Fibroblast of the aortic adventitia (primary cell): ENCODE data around the gene SUCLG2. TPM values are rescaled to one million over a fixed set of nuclear protein-coding genes. Genes with fewer than 3 reads are reported as not detected.

Experiments used
- DNase-seq: peaks from one replicate; pipeline ENCODE4 v3.0.0-alpha.2; 2010; ENCODE audit warnings: low read depth
- H3K4me3 ChIP-seq: 2 replicates; pipeline ENCODE4 v1.5.1; 2011; ENCODE audit warnings: low read depth, mild to moderate bottlenecking, control low read depth, low read length, moderate library complexity
- CTCF ChIP-seq: IDR thresholded peaks from 2 replicates; pipeline ENCODE4 v1.5.1; 2011; ENCODE audit warnings: mild to moderate bottlenecking, low read length, control low read depth, inconsistent platforms; ENCODE audit not compliant: insufficient read depth
- total RNA-seq: library from RNA; depleted of rRNA; stranded (reverse); fragments of >200 nt; gene quantifications from 2 replicates; pipeline ENCODE4 v1.2.3, GENCODE V29; 2012; ENCODE audit warnings: low replicate concordance

Gene SUCLG2
- 37.2 and 73.9 TPM in 2 replicates for total RNA-seq

GRCh38 chr3:67654099-67654843, at the start of gene SUCLG2:
Gene SUCLG2 (minus strand): TSS chr3:67654612. CDS start chr3:67654586, 26 bp downstream.
- peak within 1 kb of the TSS; percentile 83 for H3K4me3 ChIP-seq
- TF ChIP-seq CTCF = no peak
- peak; percentile 79 for DNase-seq

GRCh38 chr3:67700596-67700995, 46.2 kb upstream of the SUCLG2 start:
- TF ChIP-seq CTCF = no peak
- no peak for DNase-seq
- H3K4me3 ChIP-seq = no peak overlapping the region

GRCh38 chr3:67699882-67700281, 45.5 kb upstream of the SUCLG2 start:
- no peak overlapping the region for H3K4me3 ChIP-seq
- no peak for TF ChIP-seq CTCF
- DNase-seq = no peak

GRCh38 chr3:67692621-67693020, 38.2 kb upstream of the SUCLG2 start:
- H3K4me3 ChIP-seq = no peak overlapping the region
- DNase-seq = peak; percentile 28
- no peak for TF ChIP-seq CTCF

GRCh38 chr3:67691926-67692325, 37.5 kb upstream of the SUCLG2 start:
- TF ChIP-seq CTCF = no peak
- no peak overlapping the region for H3K4me3 ChIP-seq
- no peak for DNase-seq

- no peak overlapping the region for H3K4me3 ChIP-seq
- TF ChIP-seq CTCF = no peak
- no peak for DNase-seq
Observed at GRCh38 chr3:67691207-67691606, 36.8 kb upstream of the SUCLG2 start.

- H3K4me3 ChIP-seq = no peak overlapping the region
- no peak for DNase-seq
- no peak for TF ChIP-seq CTCF
Observed at GRCh38 chr3:67689806-67690205, 35.4 kb upstream of the SUCLG2 start.
